Stimulated activated CD8-positive, alpha-beta memory T cell treated with anti-CD3 and anti-CD28 coated beads, Interleukin-12 subunit alpha, Interleukin-12 subunit beta, amount 100 ng/mL, for 24 hours (primary cell): Measurements from ENCODE around the gene CAMTA1.

Experiments
- DNase-seq: peaks from one replicate; pipeline ENCODE4 v3.0.0-alpha.2; 2020; ENCODE audit errors: extremely low read depth

Gene CAMTA1

GRCh38 chr1:7450838-7451237 is 665.6 kb downstream of the CAMTA1 start:
- DNase-seq, result no peak

GRCh38 chr1:7453038-7453437 is 667.8 kb downstream of the CAMTA1 start:
- DNase-seq, result no peak

GRCh38 chr1:7454052-7454815 is 669.0 kb downstream of the CAMTA1 start:
- no peak for DNase-seq

GRCh38 chr1:7454895-7455784 is 669.9 kb downstream of the CAMTA1 start:
- no peak for DNase-seq

GRCh38 chr1:7455796-7456721 is 670.8 kb downstream of the CAMTA1 start:
- DNase-seq, result no peak

GRCh38 chr1:7456722-7457082 is 671.4 kb downstream of the CAMTA1 start:
- no peak for DNase-seq

- DNase-seq, result no peak
Observed at GRCh38 chr1:7457811-7458210, 672.6 kb downstream of the CAMTA1 start.

- DNase-seq, result no peak
Observed at GRCh38 chr1:7458946-7459345, 673.7 kb downstream of the CAMTA1 start.

- no peak for DNase-seq
Observed at GRCh38 chr1:7459914-7460313, 674.7 kb downstream of the CAMTA1 start.

- no peak for DNase-seq
Observed at GRCh38 chr1:7460807-7461206, 675.6 kb downstream of the CAMTA1 start.

- DNase-seq, result no peak
Observed at GRCh38 chr1:7462617-7463016, 677.4 kb downstream of the CAMTA1 start.

GRCh38 chr1:7463526-7463925 is 678.3 kb downstream of the CAMTA1 start:
- no peak for DNase-seq

- no peak for DNase-seq
Observed at GRCh38 chr1:7464736-7465135, 679.5 kb downstream of the CAMTA1 start.

- DNase-seq, result no peak
Observed at GRCh38 chr1:7467476-7468175, 682.4 kb downstream of the CAMTA1 start.

GRCh38 chr1:7468248-7468647 is 683.0 kb downstream of the CAMTA1 start:
- no peak for DNase-seq

GRCh38 chr1:7469255-7469938 is 684.1 kb downstream of the CAMTA1 start:
- DNase-seq, result no peak

- DNase-seq, result no peak
Observed at GRCh38 chr1:7470904-7471638, 685.8 kb downstream of the CAMTA1 start.

GRCh38 chr1:7471836-7472235 is 686.6 kb downstream of the CAMTA1 start:
- DNase-seq, result no peak

GRCh38 chr1:7473223-7474142 is 688.2 kb downstream of the CAMTA1 start:
- DNase-seq, result no peak
